Erythroblast (primary cell): ENCODE results near the gene COL5A1.

Experiments
- GATA1 ChIP-seq: IDR thresholded peaks from 2 replicates; pipeline ENCODE4 v1.6.1; 2011; ENCODE audit warnings: low read depth, mild to moderate bottlenecking, control low read depth, low read length, moderate library complexity
- POLR2A ChIP-seq: IDR thresholded peaks from 2 replicates; pipeline ENCODE4 v1.6.1; 2011; ENCODE audit warnings: mild to moderate bottlenecking, low read length

GRCh38 chr9:134598884-134599245 is 42.7 kb upstream of the COL5A1 start:
- TF ChIP-seq POLR2A (no peak), GATA1 (no peak)
